ENCODE measurements around the gene MYL1.

Gene MYL1

DNA sequence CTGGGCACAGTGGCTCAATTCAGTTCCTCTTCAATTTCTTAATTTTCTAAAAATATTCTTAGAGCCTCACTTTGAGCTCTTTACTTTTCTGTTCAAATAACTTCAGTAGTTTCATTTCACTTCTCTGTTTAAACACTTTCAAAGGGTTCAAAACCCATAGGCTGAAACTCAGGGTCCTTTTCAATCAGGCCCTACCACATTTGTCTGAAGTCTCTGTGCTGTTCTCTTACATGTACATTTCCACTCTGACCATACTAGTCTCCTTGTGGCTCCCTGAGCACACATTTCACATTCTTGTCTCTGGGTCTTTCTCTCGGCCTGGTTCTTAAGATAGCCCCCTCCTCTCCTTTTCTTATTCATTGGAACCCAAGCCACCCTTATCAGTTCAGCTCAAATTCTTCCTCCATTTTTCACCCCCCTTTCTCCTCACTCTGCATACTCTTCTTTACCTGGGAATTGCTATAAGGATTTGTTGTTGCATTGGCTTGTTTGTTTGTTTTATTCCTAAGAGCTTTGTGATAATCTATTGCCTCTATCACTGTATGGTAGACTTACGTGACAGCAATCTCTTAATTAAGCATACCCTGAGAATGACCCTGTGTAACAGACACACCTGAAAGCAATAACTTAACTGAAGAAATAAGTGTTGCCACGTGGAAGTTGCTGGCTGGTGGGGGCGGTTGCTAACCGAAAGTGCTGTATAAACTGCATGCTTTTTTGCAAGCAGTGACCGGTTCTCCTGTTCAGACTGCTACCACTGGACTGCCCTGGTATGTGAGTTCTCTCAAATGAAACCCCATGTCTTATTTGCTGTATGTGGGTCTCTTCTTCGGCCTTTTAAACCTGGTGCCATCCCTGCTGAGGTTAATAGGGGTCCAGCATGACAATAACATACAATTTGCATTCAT lies 62.0 kb downstream of the MYL1 start:
- DNase-seq (ENCODE audit: extremely low read depth, low read depth), result no peak
- TF ChIP-seq, protein P1, sequence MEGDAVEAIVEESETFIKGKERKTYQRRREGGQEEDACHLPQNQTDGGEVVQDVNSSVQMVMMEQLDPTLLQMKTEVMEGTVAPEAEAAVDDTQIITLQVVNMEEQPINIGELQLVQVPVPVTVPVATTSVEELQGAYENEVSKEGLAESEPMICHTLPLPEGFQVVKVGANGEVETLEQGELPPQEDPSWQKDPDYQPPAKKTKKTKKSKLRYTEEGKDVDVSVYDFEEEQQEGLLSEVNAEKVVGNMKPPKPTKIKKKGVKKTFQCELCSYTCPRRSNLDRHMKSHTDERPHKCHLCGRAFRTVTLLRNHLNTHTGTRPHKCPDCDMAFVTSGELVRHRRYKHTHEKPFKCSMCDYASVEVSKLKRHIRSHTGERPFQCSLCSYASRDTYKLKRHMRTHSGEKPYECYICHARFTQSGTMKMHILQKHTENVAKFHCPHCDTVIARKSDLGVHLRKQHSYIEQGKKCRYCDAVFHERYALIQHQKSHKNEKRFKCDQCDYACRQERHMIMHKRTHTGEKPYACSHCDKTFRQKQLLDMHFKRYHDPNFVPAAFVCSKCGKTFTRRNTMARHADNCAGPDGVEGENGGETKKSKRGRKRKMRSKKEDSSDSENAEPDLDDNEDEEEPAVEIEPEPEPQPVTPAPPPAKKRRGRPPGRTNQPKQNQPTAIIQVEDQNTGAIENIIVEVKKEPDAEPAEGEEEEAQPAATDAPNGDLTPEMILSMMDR (IDR thresholded peaks at IDR 0.05; ENCODE audit: low read depth, low read length), result no peak

DNA sequence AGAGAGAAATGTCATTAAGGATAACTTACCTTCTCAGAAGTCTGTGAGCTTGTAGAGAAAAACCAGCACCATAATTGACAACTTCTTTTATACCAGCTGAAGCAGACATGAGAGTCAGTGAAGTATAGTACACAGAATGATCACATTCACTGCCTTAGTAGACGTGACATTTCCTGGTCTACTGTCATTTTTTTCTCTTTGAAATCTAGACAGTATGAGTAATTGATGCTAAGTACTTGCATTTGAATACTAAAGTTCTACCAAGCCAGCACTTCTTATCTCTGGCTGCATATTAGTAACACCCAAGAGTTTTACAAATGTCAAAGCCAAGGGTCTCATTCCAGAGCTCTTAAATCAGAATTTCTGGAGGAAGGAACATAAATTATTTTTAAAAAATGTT lies 64.4 kb downstream of the MYL1 start:
- DNase-seq (ENCODE audit: extremely low read depth, low read depth), result no peak
- TF ChIP-seq, protein P1 (IDR thresholded peaks at IDR 0.05; ENCODE audit: low read depth, low read length), result no peak

Measured in AG09319 (cell line).